Spleen (tissue), 13 donors: ENCODE measurements around the gene PSD2. TPM values are rescaled to one million over a fixed set of nuclear protein-coding genes. Genes with fewer than 3 reads are reported as not detected.

ENCODE experiments used
- DNase-seq: peaks from one replicate; pipeline ENCODE4 v3.0.0-alpha.2; 2020
- H3K27ac ChIP-seq, 8 donors: fragments of 200-600 bp; sonication (generic) in 7 of 8; 1 replicate in 4 of 8; 2 replicates in 4 of 8; pipeline versions ENCODE4 v1.5.0 to v1.8.0; 2016 to 2021; ENCODE audit warnings: inconsistent platforms in 4 of 8, mild to moderate bottlenecking in 4 of 8, moderate library complexity in 1 of 8
- H3K27me3 ChIP-seq, 7 donors: fragments of 200-600 bp; sonication (generic) in 6 of 7; replicated peaks in 1 of 7; 1 replicate in 4 of 7; 2 replicates in 3 of 7; pipeline versions ENCODE4 v1.5.0 to v1.8.0; 2016 to 2021; ENCODE audit warnings: inconsistent platforms in 3 of 7, mild to moderate bottlenecking in 1 of 7
- H3K36me3 ChIP-seq, 6 donors: fragments of 200-600 bp; sonication (generic) in 5 of 6; 1 replicate in 4 of 6; 2 replicates in 2 of 6; pipeline versions ENCODE4 v1.5.0 to v1.8.0; 2016 to 2021; ENCODE audit warnings: inconsistent platforms in 2 of 6
- H3K4me1 ChIP-seq, 6 donors: fragments of 200-600 bp; sonication (generic) in 5 of 6; 1 replicate in 3 of 6; 2 replicates in 3 of 6; pipeline versions ENCODE4 v1.5.0 to v1.8.0; 2016 to 2021; ENCODE audit warnings: inconsistent platforms in 3 of 6
- H3K4me3 ChIP-seq, 8 donors: fragments of 200-600 bp; sonication (generic) in 7 of 8; 1 replicate in 4 of 8; 2 replicates in 4 of 8; pipeline versions ENCODE4 v1.5.0 to v1.8.0; 2016 to 2021; ENCODE audit warnings: inconsistent platforms in 4 of 8, mild to moderate bottlenecking in 4 of 8, moderate library complexity in 2 of 8
- H3K9me3 ChIP-seq, 8 donors: fragments of 200-600 bp; sonication (generic) in 7 of 8; 1 replicate in 4 of 8; 2 replicates in 4 of 8; pipeline versions ENCODE4 v1.5.0 to v1.8.0; 2016 to 2021; ENCODE audit warnings: inconsistent platforms in 4 of 8
- POLR2A ChIP-seq, 3 donors: fragments of 450-650 bp; IDR thresholded peaks; one replicate each; pipeline ENCODE4 v1.5.1; 2017; ENCODE audit warnings: antibody characterized with exemption in 3 of 3, mild to moderate bottlenecking in 1 of 3
- POLR2AphosphoS5 ChIP-seq, 3 donors: sonication (generic); formaldehyde crosslinking; IDR thresholded peaks; one replicate each; pipeline ENCODE4 v1.5.1; 2017; ENCODE audit warnings: antibody characterized with exemption in 3 of 3
- WGBS, 5 donors: extraction: QIAGEN DNeasy Blood & Tissue Kit in 3 of 5; methylation state at CpG; one replicate each; pipeline versions ENCODE4 v1.1.5 to v1.1.7; 2013 to 2018; 5-methylcytosine and 5-hydroxymethylcytosine counted together
- intact Hi-C: fragments of 100-400 bp; cut with DNase I; formaldehyde crosslinking; loops from one replicate; pipeline ENCODE4 v1.15.0; 2023; ENCODE audit warnings: low total_unique reads
- long read RNA-seq, 2 donors: transcript quantifications; one replicate each; lab custom pipeline, GENCODE V29; 2026
- polyA plus RNA-seq, 3 donors: library from polyadenylated mRNA; stranded (reverse); fragments of 200-250 nt; gene quantifications; one replicate each; pipeline ENCODE4 v1.2.1, GENCODE V29; 2013
- total RNA-seq, 7 donors: library from RNA; depleted of rRNA in 3 of 7; stranded (reverse); fragments of >200 nt in 3 of 7; fragmentation: NEBNext Ultra II Directional in 4 of 7; extraction: Animal tissue kit (Norgen Biotek cat#: 25700) in 4 of 7; gene quantifications; one replicate each; pipeline versions ENCODE4 v1.1.0 to v1.2.1, GENCODE V29; 2016 to 2021
- TF ChIP-seq, protein P1 (sequence below), 11 experiments: fragments of 200-600 bp in 7 of 11; fragments of 450-650 bp in 4 of 11; sonication (generic) in 4 of 11; IDR thresholded peaks in 8 of 11; conservative IDR thresholded peaks in 3 of 11; 1 replicate in 7 of 11; 2 replicates in 4 of 11; pipeline versions ENCODE4 v1.4.0 to v1.8.0; 2016 to 2021; ENCODE audit warnings: antibody characterized with exemption in 11 of 11, inconsistent platforms in 4 of 11, mild to moderate bottlenecking in 1 of 11
- donor health status: healthy with polysubstance abuse.
- donor health status: DM: no; HTN: no; CAD: no; lungs with moderate emphysema.
- donor health status: DM: no; HTN: no; CAD: no.
- donor health status: Bipolar disorder and iron deficiency.
- donor health status: healthy.
- donor health status: DM: no; HTN: no; CAD: no.
- donor health status: DM: yes; HTN: yes; CAD: no.

PSD2 gene
- total RNA-seq = under 1 TPM in 6 of 7 donors, not detected in 1; 0.09 to 0.42 (median 0.25) TPM
- under 1 TPM; 0.03 to 0.24 (median 0.05) TPM for polyA plus RNA-seq
- long read RNA-seq, donor 1 = 0 reads
- long read RNA-seq, donor 2 = 0 reads

DNA sequence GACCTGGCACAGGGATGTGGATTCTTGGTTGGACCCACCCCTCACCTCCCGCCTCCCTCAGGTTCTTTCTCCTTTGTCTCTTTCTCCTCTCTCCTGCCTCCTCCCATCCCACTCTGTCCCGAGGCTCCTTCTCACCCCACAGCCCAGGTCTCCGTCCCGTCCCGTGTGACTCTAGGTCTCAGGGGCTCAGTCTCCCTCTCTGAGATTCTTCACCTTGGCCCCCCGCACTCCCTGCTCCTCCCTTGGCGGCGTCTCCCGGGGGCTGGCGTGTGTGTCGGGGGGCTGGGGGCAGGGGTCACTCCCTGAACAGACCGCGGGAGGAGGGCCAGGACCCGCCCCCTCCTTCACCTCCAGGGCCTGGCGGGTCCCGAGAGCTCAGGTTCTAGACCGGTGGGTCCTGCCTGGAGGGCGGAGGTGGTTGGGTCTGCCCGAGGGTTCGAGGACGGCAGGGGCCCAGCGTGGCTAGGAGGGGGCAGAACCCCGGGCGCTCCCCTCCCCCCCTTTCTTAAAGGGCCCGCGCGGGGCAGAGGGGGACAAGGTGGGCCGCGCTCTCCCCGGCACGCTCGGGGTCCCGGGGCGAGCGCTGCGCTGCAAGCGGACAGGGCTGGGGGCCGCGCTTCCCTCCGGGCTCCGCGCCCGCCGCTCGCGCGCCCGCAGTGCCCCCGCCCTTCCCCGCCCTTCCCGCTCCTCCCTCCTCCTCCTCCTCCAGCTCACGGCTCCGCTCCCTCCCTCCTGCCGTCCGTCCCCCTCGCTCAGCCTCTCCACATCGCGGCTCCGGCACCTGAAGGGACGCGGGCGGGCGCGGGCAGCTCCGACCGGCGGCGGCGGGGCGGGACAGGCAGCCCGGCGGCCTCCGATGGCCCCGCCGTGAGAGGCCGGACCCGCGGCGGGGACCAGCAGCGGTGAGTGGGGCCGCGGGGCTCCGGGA, at the start of gene PSD2:
Gene PSD2, plus strand, starts transcription at position 735 of the 928 bp plus-strand sequence. CDS start 13,633 bp downstream, outside the sequence.
- Histone ChIP-seq H3K27me3 (peaks cover 8 to 79% (median 45%) of the 10 kb centered on the region in 7 donors), H3K36me3 (no peaks in the 10 kb centered on the region), H3K4me3 (peak within 1 kb of the TSS in 6 of 8 donors; percentile 19 to 67 (median 36)), H3K9me3 (no peaks in the 10 kb centered on the region), H3K27ac (no peak within 1 kb of the TSS), H3K4me1 (peaks cover 9 to 18% (median 12%) of the 10 kb centered on the region in 6 donors)
- peak; percentile 64 for DNase-seq
- intact Hi-C loops = no loop called here
- 5 to 8% (median 7%) methylated on average over 36 to 83 of the region's 83 CpGs for WGBS, 5 donors
- TF ChIP-seq POLR2AphosphoS5 (IDR thresholded peaks at IDR 0.05) (no peak), POLR2A (IDR thresholded peaks at IDR 0.05) (no peak)
- TF ChIP-seq, protein P1, sequence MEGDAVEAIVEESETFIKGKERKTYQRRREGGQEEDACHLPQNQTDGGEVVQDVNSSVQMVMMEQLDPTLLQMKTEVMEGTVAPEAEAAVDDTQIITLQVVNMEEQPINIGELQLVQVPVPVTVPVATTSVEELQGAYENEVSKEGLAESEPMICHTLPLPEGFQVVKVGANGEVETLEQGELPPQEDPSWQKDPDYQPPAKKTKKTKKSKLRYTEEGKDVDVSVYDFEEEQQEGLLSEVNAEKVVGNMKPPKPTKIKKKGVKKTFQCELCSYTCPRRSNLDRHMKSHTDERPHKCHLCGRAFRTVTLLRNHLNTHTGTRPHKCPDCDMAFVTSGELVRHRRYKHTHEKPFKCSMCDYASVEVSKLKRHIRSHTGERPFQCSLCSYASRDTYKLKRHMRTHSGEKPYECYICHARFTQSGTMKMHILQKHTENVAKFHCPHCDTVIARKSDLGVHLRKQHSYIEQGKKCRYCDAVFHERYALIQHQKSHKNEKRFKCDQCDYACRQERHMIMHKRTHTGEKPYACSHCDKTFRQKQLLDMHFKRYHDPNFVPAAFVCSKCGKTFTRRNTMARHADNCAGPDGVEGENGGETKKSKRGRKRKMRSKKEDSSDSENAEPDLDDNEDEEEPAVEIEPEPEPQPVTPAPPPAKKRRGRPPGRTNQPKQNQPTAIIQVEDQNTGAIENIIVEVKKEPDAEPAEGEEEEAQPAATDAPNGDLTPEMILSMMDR (IDR thresholded peaks at IDR 0.05 in 8 of 11, conservative IDR thresholded peaks at IDR 0.05 in 3 of 11) = no peak

DNA sequence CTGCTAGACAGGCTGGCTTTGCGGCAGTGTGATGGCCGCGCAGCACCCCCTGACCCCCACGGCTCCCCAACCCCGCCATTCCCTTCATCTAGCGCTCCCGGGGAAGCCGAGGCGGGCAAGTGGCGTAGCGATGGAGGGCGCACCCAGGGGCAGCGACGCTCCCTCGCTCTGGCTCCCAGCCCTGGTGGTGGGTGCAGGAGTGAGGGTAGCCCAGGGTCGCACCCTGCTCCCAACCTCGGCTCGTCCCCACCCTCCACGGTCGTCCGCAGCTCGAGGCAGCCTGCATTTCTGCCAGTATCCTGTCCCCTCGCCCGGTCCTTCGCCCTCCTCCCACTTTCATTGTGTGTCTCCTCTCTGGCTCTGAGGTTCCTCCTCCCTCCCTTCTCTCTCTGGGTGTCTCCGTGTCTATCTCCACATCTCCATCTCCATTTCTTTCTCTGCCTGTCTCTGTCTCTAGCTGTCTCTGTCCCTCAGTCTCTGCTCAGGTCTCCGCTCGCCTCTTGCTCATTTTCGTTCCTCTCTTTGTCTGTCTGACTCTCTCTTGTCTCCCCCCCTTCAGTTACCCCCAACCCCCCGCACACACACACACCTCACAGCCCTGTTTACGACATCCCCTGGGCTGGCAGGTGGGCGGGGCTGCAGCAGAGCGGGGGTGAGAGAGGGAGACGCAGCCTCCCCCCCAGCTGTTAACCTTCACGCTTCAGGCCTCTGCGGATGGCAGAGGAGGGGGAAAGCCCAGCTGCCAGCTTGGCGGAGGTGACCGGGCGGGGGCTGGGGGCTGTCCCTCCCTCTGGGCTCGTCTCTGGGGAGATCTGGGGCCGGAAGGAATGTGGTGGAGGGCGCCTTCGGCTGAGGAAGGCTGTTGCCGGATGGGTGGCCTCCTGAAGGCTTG, 48.7 kb upstream of the PSD2 start:
- DNase-seq = peak; percentile 93
- Histone ChIP-seq H3K9me3 (no peaks in the 10 kb centered on the region), H3K4me1 (peaks cover 17 to 55% (median 38%) of the 10 kb centered on the region in 6 donors), H3K4me3 (peak overlapping the region; percentile 25 to 71 (median 43)), H3K27me3 (peaks cover 0 to 47% (median 24%) of the 10 kb centered on the region in 7 donors), H3K27ac (peak overlapping the region in 7 of 8 donors; percentile 38 to 86 (median 67)), H3K36me3 (no peaks in the 10 kb centered on the region)
- intact Hi-C loops = no loop called here
- WGBS, 5 donors = 0 to 2% (median 2%) methylated on average over 39 to 44 of the region's 44 CpGs
- peak; percentile 59 to 80 (median 72) for TF ChIP-seq POLR2AphosphoS5 (IDR thresholded peaks at IDR 0.05)
- TF ChIP-seq, protein P1 (IDR thresholded peaks at IDR 0.05 in 8 of 11, conservative IDR thresholded peaks at IDR 0.05 in 3 of 11) = no peak
- no peak for TF ChIP-seq POLR2A (IDR thresholded peaks at IDR 0.05)

DNA sequence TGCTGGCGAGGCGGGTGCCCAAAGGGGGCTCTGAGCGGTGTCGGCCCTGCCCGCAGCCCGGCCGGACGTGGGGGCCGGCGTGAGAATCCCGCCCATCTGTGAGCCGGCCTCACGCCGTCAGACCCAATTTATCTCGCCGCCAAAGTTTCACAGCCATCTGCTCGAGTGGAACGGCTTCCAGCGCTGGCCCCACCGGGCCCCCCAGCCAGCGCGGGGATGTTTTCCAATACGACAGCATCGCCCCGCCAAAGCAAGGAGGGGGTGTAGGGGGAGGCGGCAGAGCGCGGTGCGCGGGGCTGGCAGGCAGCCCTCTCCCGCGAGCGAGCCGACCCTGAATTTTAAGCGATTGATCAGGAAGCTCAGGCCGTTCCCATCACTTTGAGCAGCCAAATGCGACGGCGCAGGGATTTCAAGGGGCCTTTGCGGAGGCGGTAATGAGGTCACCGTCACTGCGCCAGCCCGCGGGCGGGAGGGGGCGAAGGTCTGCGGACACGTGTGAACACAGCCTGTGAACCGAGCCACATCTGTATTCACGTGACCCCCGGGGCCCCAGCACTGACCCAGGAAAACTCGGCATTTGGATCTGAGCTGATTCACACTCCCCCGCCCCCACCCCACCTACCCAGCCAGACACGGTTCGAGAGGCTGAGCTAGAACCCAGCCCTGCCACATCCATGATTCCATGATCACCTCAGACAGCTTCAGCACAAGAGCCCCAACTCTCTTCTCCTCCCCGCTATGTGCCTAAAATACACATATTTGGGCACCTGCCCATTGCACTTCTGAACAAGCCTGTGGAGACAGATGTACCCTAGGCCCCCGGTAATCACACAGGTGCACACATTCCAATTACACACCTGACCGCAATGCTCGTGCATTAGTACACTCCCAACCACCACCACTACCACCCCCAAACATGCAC, 47.8 kb upstream of the PSD2 start:
- peak overlapping the region in 7 of 8 donors; percentile 36 to 86 (median 49) for H3K27ac ChIP-seq

More for the DNA sequence above, 47.8 kb upstream of the PSD2 start:
- H3K27me3 ChIP-seq = peaks cover 0 to 54% (median 24%) of the 10 kb centered on the region in 7 donors
- peak; percentile 86 for DNase-seq
- H3K4me1 ChIP-seq = peaks cover 17 to 55% (median 38%) of the 10 kb centered on the region in 6 donors
- 2 to 5% (median 3%) methylated on average over 32 to 60 of the region's 60 CpGs for WGBS, 5 donors
- no peaks in the 10 kb centered on the region for H3K9me3 ChIP-seq
- no peak for TF ChIP-seq POLR2A (IDR thresholded peaks at IDR 0.05)
- peak in 2 of 3 donors; percentile 5 to 40 for TF ChIP-seq POLR2AphosphoS5 (IDR thresholded peaks at IDR 0.05)
- TF ChIP-seq, protein P1 (IDR thresholded peaks at IDR 0.05 in 8 of 11, conservative IDR thresholded peaks at IDR 0.05 in 3 of 11) = no peak
- H3K36me3 ChIP-seq = no peaks in the 10 kb centered on the region
- intact Hi-C loops = no loop called here
- H3K4me3 ChIP-seq = peak overlapping the region; percentile 6 to 71 (median 43)
